A673 (cell line): ENCODE measurements around the gene TMED1.

Experiments used
- EZH2 ChIP-seq: fragments of 200-600 bp; sonication (generic); IDR thresholded peaks from 2 replicates; pipeline ENCODE4 v1.6.1; 2017; ENCODE audit warnings: borderline replicate concordance, low read depth, mild to moderate bottlenecking, mixed read lengths, antibody characterized with exemption, low read length; ENCODE audit not compliant: poor library complexity, severe bottlenecking
- TF ChIP-seq, protein P1 (sequence below): fragments of 300-800, 200-600 bp; sonication (generic); conservative IDR thresholded peaks from 2 replicates; pipeline ENCODE4 v1.5.1; 2017; ENCODE audit warnings: low read depth, mild to moderate bottlenecking, antibody characterized with exemption, low read length, moderate library complexity, mixed read lengths

DNA sequence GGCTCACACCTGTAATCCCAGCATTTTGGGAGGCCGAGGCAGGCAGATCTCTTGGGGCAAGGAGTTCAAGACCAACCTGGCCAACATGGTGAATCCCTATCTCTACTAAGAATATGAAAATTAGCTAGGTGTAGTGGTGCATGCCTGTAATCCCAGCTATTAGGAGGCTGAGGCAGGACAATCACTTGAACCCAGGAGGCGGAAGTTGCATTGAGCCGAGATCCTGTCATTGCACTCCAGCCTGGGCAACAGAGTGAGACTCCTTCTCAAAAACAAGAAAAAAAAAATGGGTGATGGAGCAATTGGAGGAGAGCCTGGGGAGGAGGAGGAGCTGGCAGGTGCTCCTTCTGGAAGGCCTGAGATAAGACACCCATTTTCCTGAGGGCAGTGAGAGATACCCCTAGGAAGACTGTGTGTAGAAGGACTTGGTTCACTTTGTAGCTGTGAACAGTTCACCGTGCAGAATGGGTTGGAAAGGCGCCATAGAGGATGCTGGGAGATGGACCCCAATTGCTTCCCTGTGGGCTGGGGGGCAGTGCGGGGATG, 26.6 kb upstream of the TMED1 start:
- no peak for TF ChIP-seq EZH2
- TF ChIP-seq, protein P1, sequence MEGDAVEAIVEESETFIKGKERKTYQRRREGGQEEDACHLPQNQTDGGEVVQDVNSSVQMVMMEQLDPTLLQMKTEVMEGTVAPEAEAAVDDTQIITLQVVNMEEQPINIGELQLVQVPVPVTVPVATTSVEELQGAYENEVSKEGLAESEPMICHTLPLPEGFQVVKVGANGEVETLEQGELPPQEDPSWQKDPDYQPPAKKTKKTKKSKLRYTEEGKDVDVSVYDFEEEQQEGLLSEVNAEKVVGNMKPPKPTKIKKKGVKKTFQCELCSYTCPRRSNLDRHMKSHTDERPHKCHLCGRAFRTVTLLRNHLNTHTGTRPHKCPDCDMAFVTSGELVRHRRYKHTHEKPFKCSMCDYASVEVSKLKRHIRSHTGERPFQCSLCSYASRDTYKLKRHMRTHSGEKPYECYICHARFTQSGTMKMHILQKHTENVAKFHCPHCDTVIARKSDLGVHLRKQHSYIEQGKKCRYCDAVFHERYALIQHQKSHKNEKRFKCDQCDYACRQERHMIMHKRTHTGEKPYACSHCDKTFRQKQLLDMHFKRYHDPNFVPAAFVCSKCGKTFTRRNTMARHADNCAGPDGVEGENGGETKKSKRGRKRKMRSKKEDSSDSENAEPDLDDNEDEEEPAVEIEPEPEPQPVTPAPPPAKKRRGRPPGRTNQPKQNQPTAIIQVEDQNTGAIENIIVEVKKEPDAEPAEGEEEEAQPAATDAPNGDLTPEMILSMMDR = no peak
